Hepatocyte (in vitro differentiated cells): ENCODE data around the gene CYGB. TPM values are rescaled to one million over a fixed set of nuclear protein-coding genes. Genes with fewer than 3 reads are reported as not detected.
"Not testable (repeated sequence)": the region's sequence is repeated elsewhere in the genome, so short reads cannot be mapped to it uniquely, and the experiment has no call there.

Experiments used
- DNase-seq: peaks from one replicate; pipeline ENCODE4 v3.0.0-alpha.2; 2016; ENCODE audit warnings: low spot score
- H2AFZ ChIP-seq: fragments of 200-600 bp; sonication (generic); 2 replicates; pipeline ENCODE4 v1.6.0; 2016; ENCODE audit warnings: antibody characterized with exemption, mild to moderate bottlenecking
- H3K27ac ChIP-seq: fragments of 200-600 bp; sonication (generic); 2 replicates; pipeline ENCODE4 v1.5.1; 2016; ENCODE audit warnings: mild to moderate bottlenecking
- H3K27me3 ChIP-seq: fragments of 200-600 bp; sonication (generic); 2 replicates; pipeline ENCODE4 v1.6.1; 2016
- H3K36me3 ChIP-seq: fragments of 200-600 bp; sonication (generic); replicated peaks from 2 replicates; pipeline ENCODE4 v1.5.1; 2016; ENCODE audit warnings: low read depth; ENCODE audit not compliant: insufficient read depth
- H3K4me1 ChIP-seq: fragments of 200-600 bp; sonication (generic); 2 replicates; pipeline ENCODE4 v1.5.1; 2016; ENCODE audit warnings: mild to moderate bottlenecking, moderate library complexity; ENCODE audit not compliant: insufficient read depth
- H3K4me2 ChIP-seq: fragments of 200-600 bp; sonication (generic); 2 replicates; pipeline ENCODE4 v1.6.0; 2016
- H3K4me3 ChIP-seq: fragments of 200-600 bp; sonication (generic); 2 replicates; pipeline ENCODE4 v1.5.1; 2016; ENCODE audit warnings: mild to moderate bottlenecking
- H3K79me2 ChIP-seq: fragments of 200-600 bp; sonication (generic); 2 replicates; pipeline ENCODE4 v1.6.0; 2017; ENCODE audit warnings: mild to moderate bottlenecking
- H3K9me2 ChIP-seq: fragments of 200-600 bp; sonication (generic); replicated peaks from 2 replicates; pipeline ENCODE4 v1.6.0; 2017; ENCODE audit warnings: mild to moderate bottlenecking; ENCODE audit not compliant: insufficient read depth
- H3K9me3 ChIP-seq: fragments of 200-600 bp; sonication (generic); 2 replicates; pipeline ENCODE4 v1.5.1; 2016; ENCODE audit warnings: low read depth, mild to moderate bottlenecking
- H4K20me1 ChIP-seq: fragments of 200-600 bp; sonication (generic); 2 replicates; pipeline ENCODE4 v1.6.0; 2016; ENCODE audit warnings: mild to moderate bottlenecking; ENCODE audit not compliant: insufficient read depth, poor library complexity, severe bottlenecking
- CTCF ChIP-seq: fragments of 200-600 bp; sonication (generic); IDR thresholded peaks from 2 replicates; pipeline ENCODE4 v1.5.1; 2016; ENCODE audit warnings: antibody characterized with exemption, mild to moderate bottlenecking; ENCODE audit not compliant: poor library complexity
- EZH2 ChIP-seq: fragments of 200-600 bp; sonication (generic); IDR thresholded peaks from 2 replicates; pipeline ENCODE4 v1.6.1; 2016; ENCODE audit warnings: antibody characterized with exemption, mild to moderate bottlenecking, borderline replicate concordance
- EZH2phosphoT487 ChIP-seq: fragments of 200-600 bp; sonication (generic); IDR thresholded peaks from one replicate; pipeline ENCODE4 v1.6.1; 2018; ENCODE audit warnings: antibody characterized with exemption, mild to moderate bottlenecking, low read depth, moderate library complexity; ENCODE audit not compliant: unreplicated experiment, severe bottlenecking
- WGBS: methylation state at CpG from one replicate; pipeline ENCODE4 v1.1.6; 2016; ENCODE audit warnings: low lambda C conversion rate; ENCODE audit errors: missing lambda C conversion rate; 5-methylcytosine and 5-hydroxymethylcytosine counted together
- polyA plus RNA-seq: library from polyadenylated mRNA; unstranded; fragments of >200 nt; fragmentation: Nextera tagmentation; extraction: Ambion mirVana; gene quantifications from 2 replicates; pipeline ENCODE4 v1.2.1, GENCODE V29; 2016
- total RNA-seq: library from RNA; depleted of rRNA; stranded (reverse); fragments of >200 nt; gene quantifications from 2 replicates; pipeline ENCODE4 v1.2.3, GENCODE V29; 2014

The CYGB gene
- total and polyA plus RNA-seq, 2 experiments from 2014 or later, result 7.8 to 13.8 TPM

- Histone ChIP-seq H4K20me1 (no peaks in the 10 kb centered on the region), H3K9me2 (no peaks in the 10 kb centered on the region), H3K4me2 (peak overlapping the region; percentile 60), H3K4me1 (peaks cover 42% of the 10 kb centered on the region), H3K4me3 (no peak overlapping the region), H3K79me2 (no peaks in the 10 kb centered on the region), H3K9me3 (no peaks in the 10 kb centered on the region), H3K27me3 (no peaks in the 10 kb centered on the region), H3K36me3 (no peaks in the 10 kb centered on the region), H2AFZ (peak overlapping the region; percentile 26), H3K27ac (peak overlapping the region; percentile 73)
- no peak for DNase-seq
- WGBS, result 55% methylated on average over 25 of the region's 25 CpGs
- TF ChIP-seq EZH2phosphoT487 (no peak), EZH2 (no peak)
Measured at GRCh38 chr17:76524598-76525512, 12.7 kb downstream of the CYGB start.

- peak; percentile 82 for DNase-seq
- Histone ChIP-seq H2AFZ (no peak overlapping the region), H3K9me2 (no peaks in the 10 kb centered on the region), H3K9me3 (no peaks in the 10 kb centered on the region), H3K27me3 (no peaks in the 10 kb centered on the region), H3K4me2 (peak overlapping the region; percentile 57), H3K4me3 (no peak overlapping the region), H4K20me1 (no peaks in the 10 kb centered on the region), H3K4me1 (peaks cover 27% of the 10 kb centered on the region), H3K36me3 (no peaks in the 10 kb centered on the region), H3K27ac (no peak overlapping the region), H3K79me2 (no peaks in the 10 kb centered on the region)
- 24% methylated on average over 35 of the region's 35 CpGs for WGBS
- TF ChIP-seq EZH2phosphoT487 (no peak), CTCF (peak; percentile 97)
Measured at GRCh38 chr17:76523084-76524037, 14.1 kb downstream of the CYGB start.

GRCh38 chr17:76521683-76522082 lies 15.8 kb downstream of the CYGB start:
- DNase-seq, H3K9me3 ChIP-seq, H4K20me1 ChIP-seq, H3K4me3 ChIP-seq, H3K4me2 ChIP-seq, H3K27ac ChIP-seq, H2AFZ ChIP-seq, H3K27me3 ChIP-seq, H3K79me2 ChIP-seq, H3K36me3 ChIP-seq, H3K9me2 ChIP-seq: not testable (repeated sequence)
- H3K4me1 ChIP-seq, result peaks cover 14% of the 10 kb centered on the region
- 96% methylated on average over 10 of the region's 10 CpGs for WGBS

GRCh38 chr17:76521262-76521661 lies 16.2 kb downstream of the CYGB start:
- H3K9me3 ChIP-seq, result no peaks in the 10 kb centered on the region
- no peak overlapping the region for H3K4me2 ChIP-seq
- 92% methylated on average over 7 of the region's 7 CpGs for WGBS
- no peak for DNase-seq
- H3K9me2 ChIP-seq, result no peaks in the 10 kb centered on the region
- H4K20me1 ChIP-seq, result no peaks in the 10 kb centered on the region
- peaks cover 14% of the 10 kb centered on the region for H3K4me1 ChIP-seq
- TF ChIP-seq CTCF (no peak), EZH2phosphoT487 (no peak)
- no peaks in the 10 kb centered on the region for H3K79me2 ChIP-seq
- no peaks in the 10 kb centered on the region for H3K36me3 ChIP-seq
- no peak overlapping the region for H2AFZ ChIP-seq
- no peak overlapping the region for H3K27ac ChIP-seq
- H3K27me3 ChIP-seq, result no peaks in the 10 kb centered on the region
- no peak overlapping the region for H3K4me3 ChIP-seq
